GM12875 (cell line): ENCODE data around the gene PKD1.

ENCODE experiments used
- H3K4me3 ChIP-seq: one replicate; pipeline ENCODE4 v1.5.1; 2011; ENCODE audit warnings: low read depth, low read length, control low read depth
- TF ChIP-seq, protein P1 (sequence below): IDR thresholded peaks from 2 replicates; pipeline ENCODE4 v1.5.1; 2011; ENCODE audit warnings: low read depth, mild to moderate bottlenecking, control low read depth, inconsistent platforms, low read length, moderate library complexity, borderline replicate concordance; ENCODE audit not compliant: insufficient read depth

The PKD1 gene

DNA sequence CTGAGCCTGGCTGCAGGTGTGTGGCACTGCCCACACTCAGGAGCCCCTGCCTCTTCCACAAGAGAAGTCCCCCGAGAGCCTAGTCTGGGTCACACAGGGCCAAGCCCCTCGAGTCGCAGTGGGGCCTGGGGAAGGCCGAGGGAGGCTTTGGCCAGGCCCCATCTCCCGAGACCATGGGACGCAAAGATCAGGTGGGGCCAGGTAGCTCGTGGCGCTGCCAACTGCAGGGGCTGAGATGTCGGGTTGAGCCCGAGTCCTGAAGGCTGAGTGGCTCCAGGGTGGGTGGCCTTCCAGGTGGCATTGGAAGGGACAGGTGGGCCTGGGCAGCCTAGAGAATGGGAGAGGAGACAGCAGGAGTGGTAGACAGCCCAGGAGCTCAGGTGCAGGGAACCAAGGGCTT is 26.2 kb upstream of the PKD1 start:
- no peak overlapping the region for H3K4me3 ChIP-seq
- TF ChIP-seq, protein P1, sequence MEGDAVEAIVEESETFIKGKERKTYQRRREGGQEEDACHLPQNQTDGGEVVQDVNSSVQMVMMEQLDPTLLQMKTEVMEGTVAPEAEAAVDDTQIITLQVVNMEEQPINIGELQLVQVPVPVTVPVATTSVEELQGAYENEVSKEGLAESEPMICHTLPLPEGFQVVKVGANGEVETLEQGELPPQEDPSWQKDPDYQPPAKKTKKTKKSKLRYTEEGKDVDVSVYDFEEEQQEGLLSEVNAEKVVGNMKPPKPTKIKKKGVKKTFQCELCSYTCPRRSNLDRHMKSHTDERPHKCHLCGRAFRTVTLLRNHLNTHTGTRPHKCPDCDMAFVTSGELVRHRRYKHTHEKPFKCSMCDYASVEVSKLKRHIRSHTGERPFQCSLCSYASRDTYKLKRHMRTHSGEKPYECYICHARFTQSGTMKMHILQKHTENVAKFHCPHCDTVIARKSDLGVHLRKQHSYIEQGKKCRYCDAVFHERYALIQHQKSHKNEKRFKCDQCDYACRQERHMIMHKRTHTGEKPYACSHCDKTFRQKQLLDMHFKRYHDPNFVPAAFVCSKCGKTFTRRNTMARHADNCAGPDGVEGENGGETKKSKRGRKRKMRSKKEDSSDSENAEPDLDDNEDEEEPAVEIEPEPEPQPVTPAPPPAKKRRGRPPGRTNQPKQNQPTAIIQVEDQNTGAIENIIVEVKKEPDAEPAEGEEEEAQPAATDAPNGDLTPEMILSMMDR: no peak

DNA sequence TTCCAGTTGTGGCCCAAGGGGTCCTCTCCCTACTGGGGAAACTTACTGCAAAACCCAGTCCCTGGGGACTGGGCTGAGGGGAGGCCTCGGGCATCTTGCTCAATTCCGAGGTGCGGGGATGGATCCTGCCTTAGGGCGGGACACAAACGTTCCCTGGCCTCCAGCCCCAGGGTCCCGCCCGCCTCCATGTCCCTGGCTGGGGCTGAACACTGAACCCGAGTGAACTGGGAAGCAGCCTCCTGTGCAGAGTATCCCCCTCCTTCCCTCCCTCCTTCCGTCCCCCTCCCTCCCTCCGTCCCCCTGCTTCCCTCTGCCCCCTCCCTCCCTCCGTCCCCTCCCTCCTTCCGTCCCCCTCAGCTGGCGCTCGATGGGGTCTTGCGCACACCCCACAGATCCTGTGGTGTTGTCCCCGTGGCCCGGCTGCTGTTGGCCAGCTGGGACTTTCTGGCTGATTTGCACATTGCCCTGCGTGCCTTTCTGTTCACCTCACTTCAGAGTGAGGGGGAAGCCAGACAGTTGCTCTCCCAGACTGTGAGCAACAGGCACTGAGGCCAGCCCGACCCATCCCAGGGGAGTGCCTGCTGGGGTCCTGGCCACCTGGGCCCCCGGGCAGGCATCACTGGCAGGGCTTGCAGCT is 25.3 kb upstream of the PKD1 start:
- H3K4me3 ChIP-seq: no peak overlapping the region
- TF ChIP-seq, protein P1: no peak

DNA sequence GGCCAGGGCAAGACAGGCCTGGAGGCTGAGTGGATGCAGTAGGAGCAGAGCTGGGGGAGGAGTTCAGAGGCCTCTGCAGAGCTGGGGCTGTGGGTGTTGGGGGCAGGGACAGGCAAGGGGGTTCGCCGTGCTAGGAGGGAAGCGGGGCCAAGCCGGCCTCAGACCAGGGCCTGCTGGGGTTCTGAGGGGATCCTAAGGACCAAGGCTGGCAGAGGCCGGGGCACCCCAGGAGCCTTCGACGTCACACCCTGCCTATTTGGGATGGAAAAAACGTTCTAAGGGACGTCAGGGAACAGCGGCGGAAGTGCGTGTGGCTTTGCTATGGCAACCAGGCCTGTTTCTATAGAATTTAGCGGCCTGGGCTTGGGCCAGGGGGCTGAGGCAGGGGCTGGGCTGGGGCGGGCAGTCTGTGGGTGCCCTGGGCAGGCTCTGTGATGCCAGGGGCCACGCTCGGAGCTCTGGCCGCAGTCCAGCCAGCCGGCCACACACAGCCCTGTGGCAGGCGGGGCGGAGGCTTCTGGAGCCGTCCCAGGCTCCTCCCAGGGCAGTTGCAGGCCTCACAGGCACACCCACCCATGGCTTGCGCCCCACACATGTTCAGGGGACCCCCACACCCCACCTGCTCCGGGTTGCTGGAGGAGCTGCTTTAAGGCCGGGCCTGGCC is 23.6 kb upstream of the PKD1 start:
- TF ChIP-seq, protein P1: no peak
- no peak overlapping the region for H3K4me3 ChIP-seq

DNA sequence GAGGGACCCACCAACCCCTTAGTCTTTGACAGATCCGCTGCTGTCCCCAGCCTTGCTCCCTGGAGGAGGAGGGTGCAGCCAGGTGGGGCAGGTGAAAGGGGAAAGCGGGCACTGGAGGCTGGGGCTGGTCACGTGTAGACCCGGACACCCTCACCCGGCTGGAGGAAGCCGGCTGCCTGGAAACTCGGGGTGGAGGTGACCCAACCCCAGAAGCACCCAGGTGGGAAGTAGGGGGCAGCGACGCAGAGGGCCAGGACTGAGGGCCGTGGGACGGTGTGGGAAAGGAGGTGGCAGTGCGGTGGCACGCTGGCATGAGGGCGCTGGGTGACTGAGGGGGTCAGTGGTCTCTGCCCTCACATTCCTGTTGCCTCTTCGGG is 22.6 kb upstream of the PKD1 start:
- H3K4me3 ChIP-seq: no peak overlapping the region
- TF ChIP-seq, protein P1: no peak

DNA sequence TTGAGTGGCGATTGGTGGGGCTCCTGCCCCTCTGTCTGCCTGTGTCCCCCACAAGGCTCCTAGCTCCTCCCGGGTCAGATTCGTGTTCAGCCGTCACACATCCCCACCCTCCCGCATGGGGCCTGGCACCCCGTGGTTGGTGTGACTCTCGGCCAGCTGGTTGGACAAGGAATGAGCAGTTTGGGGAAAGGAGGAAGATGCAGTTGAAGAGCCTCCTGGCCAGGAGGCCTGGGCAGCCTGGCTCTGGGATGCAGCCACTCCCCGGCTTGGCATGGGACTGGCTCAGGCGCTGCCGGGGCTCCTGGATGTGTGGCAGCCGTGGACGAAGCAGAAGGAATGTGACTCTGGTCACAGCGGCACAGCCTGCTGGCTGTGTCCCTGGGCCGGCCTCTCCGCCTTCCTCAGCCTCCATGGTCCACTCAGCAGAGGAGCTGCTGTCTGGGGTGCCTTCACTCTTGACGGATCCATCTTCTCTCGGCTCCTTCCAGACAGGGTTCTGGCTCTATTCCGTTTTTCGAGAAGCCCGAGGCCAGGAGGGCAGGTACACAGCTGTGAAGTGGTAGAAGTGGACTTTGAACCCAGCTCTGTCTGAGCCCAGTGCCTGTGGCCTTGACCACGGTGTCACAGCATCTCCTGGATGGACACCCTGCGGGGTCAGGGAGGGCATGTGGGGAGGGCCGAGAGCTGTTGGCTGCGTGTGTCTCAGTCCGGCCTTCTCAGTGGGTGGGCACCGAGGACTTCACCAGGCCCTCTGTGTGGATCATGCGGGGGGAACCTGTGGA is 22.0 kb upstream of the PKD1 start:
- H3K4me3 ChIP-seq: no peak overlapping the region
- TF ChIP-seq, protein P1: no peak

DNA sequence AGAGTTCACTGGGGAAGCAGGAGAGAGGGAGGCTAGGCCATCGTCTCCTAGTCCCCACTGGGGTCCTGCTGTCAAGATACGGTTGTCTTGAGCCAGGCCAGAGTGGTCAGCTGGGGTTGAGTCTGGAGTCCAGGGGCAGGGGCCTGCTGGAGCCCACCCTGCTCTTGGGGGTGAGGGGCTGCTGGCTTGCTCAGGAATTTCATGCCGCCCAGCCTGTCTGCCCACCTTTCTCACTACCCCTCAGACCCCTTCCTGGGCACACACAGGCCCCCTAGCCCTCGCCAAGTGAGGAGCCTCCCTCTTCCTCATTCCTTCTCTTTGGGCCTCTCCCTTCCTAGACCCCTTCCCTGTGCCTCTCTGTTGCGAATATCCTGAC is 21.1 kb upstream of the PKD1 start:
- peak overlapping the region; percentile 74 for H3K4me3 ChIP-seq
- TF ChIP-seq, protein P1: no peak
